Peyer's patch (tissue), 4 donors: ENCODE results near the gene UNC5CL. TPM values are rescaled to one million over a fixed set of nuclear protein-coding genes. Genes with fewer than 3 reads are reported as not detected.
A peak's percentile ranks its signal among the peaks of the same experiment; 100 is the strongest.

Experiments used
- DNase-seq, 3 donors: peaks; one replicate each; pipeline ENCODE4 v3.0.0-alpha.2; 2017 to 2019
- H3K27ac ChIP-seq, 4 donors: fragments of 200-600 bp; sonication (generic); one replicate each; pipeline ENCODE4 v1.5.1; 2016 to 2019
- H3K27me3 ChIP-seq, 2 donors: fragments of 200-600 bp; sonication (generic); one replicate each; pipeline ENCODE4 v1.5.1; 2019
- H3K36me3 ChIP-seq, 3 donors: fragments of 200-600 bp; sonication (generic); one replicate each; pipeline ENCODE4 v1.5.1; 2016 to 2019
- H3K4me1 ChIP-seq, 4 donors: fragments of 200-600 bp; sonication (generic); one replicate each; pipeline ENCODE4 v1.5.1; 2016 to 2019
- H3K4me3 ChIP-seq, 4 donors: fragments of 200-600 bp; sonication (generic); 1 replicate in 3 of 4; 2 replicates in 1 of 4; pipeline ENCODE4 v1.5.1; 2016 to 2019; ENCODE audit warnings: mild to moderate bottlenecking in 1 of 4
- H3K9me3 ChIP-seq, 4 donors: fragments of 200-600 bp; sonication (generic); one replicate each; pipeline ENCODE4 v1.5.1; 2016 to 2019; ENCODE audit warnings: mild to moderate bottlenecking in 1 of 4
- POLR2A ChIP-seq, 2 donors: fragments of 450-650 bp; IDR thresholded peaks; one replicate each; pipeline ENCODE4 v1.5.1; 2017; ENCODE audit warnings: antibody characterized with exemption in 2 of 2, mild to moderate bottlenecking in 2 of 2, moderate library complexity in 2 of 2
- total RNA-seq, 4 donors: library from RNA; depleted of rRNA; stranded (reverse); fragments of >200 nt; gene quantifications; one replicate each; pipeline ENCODE4 v1.1.0, GENCODE V29; 2016
- TF ChIP-seq, protein P1 (sequence below), 6 experiments: fragments of 450-650 bp in 4 of 6; fragments of 200-600 bp in 2 of 6; sonication (generic) in 1 of 6; IDR thresholded peaks; one replicate each; pipeline ENCODE4 v1.5.1; 2017 to 2019; ENCODE audit warnings: antibody characterized with exemption in 6 of 6, mild to moderate bottlenecking in 3 of 6, moderate library complexity in 1 of 6

Gene UNC5CL
- total RNA-seq, 4 donors from 2014 or later, result 8.3 to 34.6 (median 28.4) TPM

DNA sequence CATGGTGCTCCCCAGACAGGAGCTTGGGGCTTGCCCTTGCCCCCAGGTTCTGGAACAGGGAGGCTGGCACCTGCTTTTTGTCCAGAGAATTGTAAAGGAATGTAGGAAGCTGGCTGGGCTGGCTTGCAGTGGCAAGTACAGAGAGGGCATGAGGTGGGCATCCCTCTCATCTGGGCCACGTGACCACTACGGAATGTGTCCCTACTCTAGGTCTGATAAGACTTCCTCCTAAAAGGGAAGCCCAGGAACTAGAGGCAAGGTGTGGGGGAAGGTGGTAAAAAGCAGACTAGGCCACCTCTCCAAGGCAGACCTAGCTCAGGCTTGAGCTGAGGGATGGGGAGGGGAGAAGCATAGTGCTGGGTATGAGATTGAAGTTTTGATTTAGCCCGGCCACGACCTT is 38.8 kb downstream of the UNC5CL start:
- Histone ChIP-seq H3K4me1 (peaks cover 0 to 19% (median 0%) of the 10 kb centered on the region in 4 donors), H3K27ac (no peak overlapping the region), H3K4me3 (no peak overlapping the region), H3K9me3 (no peaks in the 10 kb centered on the region), H3K27me3 (no peaks in the 10 kb centered on the region), H3K36me3 (no peaks in the 10 kb centered on the region)
- no peak for DNase-seq
- TF ChIP-seq POLR2A (IDR thresholded peaks at IDR 0.05), result no peak
- TF ChIP-seq, protein P1, sequence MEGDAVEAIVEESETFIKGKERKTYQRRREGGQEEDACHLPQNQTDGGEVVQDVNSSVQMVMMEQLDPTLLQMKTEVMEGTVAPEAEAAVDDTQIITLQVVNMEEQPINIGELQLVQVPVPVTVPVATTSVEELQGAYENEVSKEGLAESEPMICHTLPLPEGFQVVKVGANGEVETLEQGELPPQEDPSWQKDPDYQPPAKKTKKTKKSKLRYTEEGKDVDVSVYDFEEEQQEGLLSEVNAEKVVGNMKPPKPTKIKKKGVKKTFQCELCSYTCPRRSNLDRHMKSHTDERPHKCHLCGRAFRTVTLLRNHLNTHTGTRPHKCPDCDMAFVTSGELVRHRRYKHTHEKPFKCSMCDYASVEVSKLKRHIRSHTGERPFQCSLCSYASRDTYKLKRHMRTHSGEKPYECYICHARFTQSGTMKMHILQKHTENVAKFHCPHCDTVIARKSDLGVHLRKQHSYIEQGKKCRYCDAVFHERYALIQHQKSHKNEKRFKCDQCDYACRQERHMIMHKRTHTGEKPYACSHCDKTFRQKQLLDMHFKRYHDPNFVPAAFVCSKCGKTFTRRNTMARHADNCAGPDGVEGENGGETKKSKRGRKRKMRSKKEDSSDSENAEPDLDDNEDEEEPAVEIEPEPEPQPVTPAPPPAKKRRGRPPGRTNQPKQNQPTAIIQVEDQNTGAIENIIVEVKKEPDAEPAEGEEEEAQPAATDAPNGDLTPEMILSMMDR (IDR thresholded peaks at IDR 0.05), result no peak

GRCh38 chr6:40999569-40999968 is 39.5 kb downstream of the UNC5CL start:
- TF ChIP-seq POLR2A (IDR thresholded peaks at IDR 0.05), result no peak
- TF ChIP-seq, protein P1 (IDR thresholded peaks at IDR 0.05), result peak in 2 of 6 experiments; percentile 18 to 22

GRCh38 chr6:40998661-40999060 is 40.4 kb downstream of the UNC5CL start:
- H3K36me3 ChIP-seq, result no peaks in the 10 kb centered on the region
- H3K9me3 ChIP-seq, result no peaks in the 10 kb centered on the region
- H3K27me3 ChIP-seq, result no peaks in the 10 kb centered on the region
- peaks cover 0 to 19% (median 0%) of the 10 kb centered on the region in 4 donors for H3K4me1 ChIP-seq
- H3K4me3 ChIP-seq, result no peak overlapping the region
- no peak for DNase-seq
- TF ChIP-seq, protein P1 (IDR thresholded peaks at IDR 0.05), result no peak
- TF ChIP-seq POLR2A (IDR thresholded peaks at IDR 0.05), result no peak
- H3K27ac ChIP-seq, result no peak overlapping the region

More at GRCh38 chr6:40999569-40999968, 39.5 kb downstream of the UNC5CL start:
- Histone ChIP-seq H3K4me1 (peaks cover 0 to 19% (median 0%) of the 10 kb centered on the region in 4 donors), H3K9me3 (no peaks in the 10 kb centered on the region), H3K36me3 (no peaks in the 10 kb centered on the region), H3K27ac (no peak overlapping the region), H3K4me3 (no peak overlapping the region), H3K27me3 (no peaks in the 10 kb centered on the region)
- DNase-seq, result peak in 2 of 3 donors; percentile 29 to 64

DNA sequence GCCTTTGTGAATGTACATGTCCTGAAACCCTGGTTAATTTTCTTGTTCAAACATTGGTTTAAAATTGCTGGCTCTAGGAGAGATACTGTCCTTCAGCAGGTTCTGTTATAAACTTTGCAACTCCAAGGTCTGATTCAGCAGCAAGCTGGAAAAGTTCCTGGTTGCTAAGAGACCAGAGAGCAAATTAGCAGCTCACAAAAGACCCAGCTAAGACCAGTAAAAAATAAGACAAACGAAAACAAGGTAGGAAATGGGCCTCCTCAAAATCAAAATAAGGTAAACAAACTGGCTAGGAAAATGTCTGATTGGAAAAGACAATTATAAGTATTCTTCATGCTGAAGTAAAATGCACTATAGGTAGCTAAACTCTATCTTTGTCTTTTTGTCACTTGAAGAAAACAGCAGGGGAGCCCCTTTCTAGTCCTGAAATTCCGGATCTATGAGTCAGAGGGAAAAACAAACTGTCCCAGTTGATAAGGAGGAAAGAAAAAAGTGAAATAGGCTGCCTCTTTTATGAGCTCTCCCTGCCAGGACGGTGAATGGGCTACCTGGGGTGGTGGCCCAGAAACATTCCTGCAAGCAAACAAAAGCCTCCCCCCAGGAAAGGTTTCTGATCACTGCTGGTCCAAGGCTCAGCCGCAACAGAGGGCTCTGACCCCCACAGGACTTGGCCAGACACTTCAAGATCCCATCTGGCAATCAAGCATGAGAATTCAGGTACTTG is 41.6 kb downstream of the UNC5CL start:
- DNase-seq, result no peak
- Histone ChIP-seq H3K9me3 (no peaks in the 10 kb centered on the region), H3K36me3 (no peaks in the 10 kb centered on the region), H3K27me3 (no peaks in the 10 kb centered on the region), H3K4me3 (no peak overlapping the region), H3K4me1 (peaks cover 0 to 19% (median 0%) of the 10 kb centered on the region in 4 donors), H3K27ac (peak overlapping the region in 1 of 4 donors; percentile 48)
- no peak for TF ChIP-seq POLR2A (IDR thresholded peaks at IDR 0.05)
- TF ChIP-seq, protein P1 (IDR thresholded peaks at IDR 0.05), result no peak

DNA sequence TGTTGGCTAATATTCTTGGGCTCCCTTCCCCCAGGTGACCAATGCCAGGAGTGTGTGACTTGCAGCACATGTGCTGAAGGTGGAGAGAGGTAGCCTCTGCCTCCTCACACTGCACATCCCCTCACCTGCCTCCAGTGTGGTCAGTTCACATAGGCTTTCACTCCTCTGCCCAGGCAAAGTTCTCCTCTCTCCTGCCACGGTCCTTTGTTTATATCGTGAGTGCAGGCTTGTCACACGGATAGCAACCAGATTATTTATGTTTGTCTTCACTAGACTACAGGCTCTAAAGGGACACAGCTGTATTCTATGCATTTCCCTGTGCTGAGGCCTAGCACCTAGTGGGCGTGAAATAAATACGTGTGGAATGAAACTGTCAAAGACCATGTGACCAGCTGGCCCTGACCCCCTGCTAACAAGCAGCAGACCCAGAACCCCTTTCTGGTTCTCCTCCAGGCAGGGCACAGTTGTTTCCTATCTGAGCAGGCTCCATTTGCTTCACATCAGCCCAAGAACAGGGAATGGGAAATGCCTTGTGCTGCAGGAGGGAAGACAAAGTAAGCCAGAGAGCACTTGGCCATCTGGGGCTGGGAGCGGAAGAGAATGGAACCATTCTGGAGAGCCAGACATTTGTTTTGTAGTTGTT is 42.3 kb downstream of the UNC5CL start:
- Histone ChIP-seq H3K4me1 (peaks cover 0 to 19% (median 0%) of the 10 kb centered on the region in 4 donors), H3K36me3 (no peaks in the 10 kb centered on the region), H3K4me3 (no peak overlapping the region), H3K27ac (peak overlapping the region in 1 of 4 donors; percentile 48), H3K9me3 (no peaks in the 10 kb centered on the region), H3K27me3 (no peaks in the 10 kb centered on the region)
- TF ChIP-seq, protein P1 (IDR thresholded peaks at IDR 0.05), result no peak
- no peak for TF ChIP-seq POLR2A (IDR thresholded peaks at IDR 0.05)
- DNase-seq, result no peak
